NCI-H69 (cell line): ENCODE data around the gene VWA3B.
"Not testable (repeated sequence)": the region's sequence is repeated elsewhere in the genome, so short reads cannot be mapped to it uniquely, and the experiment has no call there.

ENCODE experiments used
- DNase-seq: peaks from one replicate; lab custom pipeline; 2025; lab: John Stamatoyannopoulos, UW

The VWA3B gene

DNA sequence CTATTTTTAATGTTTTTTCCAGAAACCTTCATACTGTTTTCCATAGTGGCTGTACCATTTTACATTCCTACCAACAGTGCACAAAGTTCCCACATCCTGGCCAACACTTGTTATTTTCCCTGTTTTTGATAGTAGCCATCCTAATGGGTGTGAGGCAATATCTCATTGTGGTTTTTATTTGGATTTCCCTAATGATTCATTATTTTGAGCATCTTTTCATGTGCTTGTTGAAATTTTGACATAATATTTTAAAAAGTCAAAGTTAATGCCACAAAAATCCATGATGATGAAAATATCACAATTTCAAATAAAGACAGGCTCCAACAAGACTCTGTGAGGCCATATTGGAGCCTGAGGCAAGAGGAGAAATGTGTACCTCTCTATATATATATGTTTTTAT is 50.2 kb downstream of the VWA3B start:
- DNase-seq = no peak

DNA sequence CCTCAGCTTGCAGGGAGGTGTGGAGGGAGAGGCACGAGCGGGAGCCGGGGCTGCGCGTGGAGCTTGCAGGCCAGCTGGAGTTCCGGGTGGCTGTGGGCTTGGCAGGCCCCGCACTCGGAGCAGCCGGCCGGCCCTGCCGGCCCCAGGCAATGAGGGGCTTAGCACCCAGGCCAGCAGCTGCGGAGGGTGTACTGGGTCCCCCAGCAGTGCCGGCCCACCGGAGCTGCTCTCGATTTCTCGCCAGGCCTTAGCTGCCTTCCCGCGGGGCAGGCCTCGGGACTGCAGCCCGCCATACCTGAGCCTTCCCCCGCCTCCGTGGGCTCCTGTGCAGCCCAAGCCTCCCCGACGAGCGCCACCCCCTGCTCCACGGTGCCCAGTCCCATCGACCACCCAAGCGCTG is 52.0 kb downstream of the VWA3B start:
- not testable (repeated sequence) for DNase-seq

DNA sequence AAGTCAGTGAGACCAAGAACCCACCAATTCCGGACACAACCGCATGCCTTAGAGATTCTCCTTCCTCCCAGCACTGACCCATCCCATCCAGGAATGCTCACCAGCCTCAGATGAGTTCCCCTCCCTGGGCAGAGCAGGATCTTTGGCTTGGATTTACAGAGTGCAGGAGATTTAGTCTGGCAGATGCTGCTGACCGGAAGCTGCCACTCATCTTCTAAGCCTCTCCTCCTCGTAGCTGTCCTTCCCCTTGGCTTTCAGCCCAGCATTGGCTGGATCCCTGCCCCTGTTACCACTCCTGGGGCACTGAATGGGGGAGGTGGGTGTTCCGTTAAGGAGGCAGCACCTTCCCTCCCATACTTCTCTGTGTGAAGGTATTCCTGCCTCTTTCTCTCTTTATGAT is 53.2 kb downstream of the VWA3B start:
- peak; percentile 2 for DNase-seq

DNA sequence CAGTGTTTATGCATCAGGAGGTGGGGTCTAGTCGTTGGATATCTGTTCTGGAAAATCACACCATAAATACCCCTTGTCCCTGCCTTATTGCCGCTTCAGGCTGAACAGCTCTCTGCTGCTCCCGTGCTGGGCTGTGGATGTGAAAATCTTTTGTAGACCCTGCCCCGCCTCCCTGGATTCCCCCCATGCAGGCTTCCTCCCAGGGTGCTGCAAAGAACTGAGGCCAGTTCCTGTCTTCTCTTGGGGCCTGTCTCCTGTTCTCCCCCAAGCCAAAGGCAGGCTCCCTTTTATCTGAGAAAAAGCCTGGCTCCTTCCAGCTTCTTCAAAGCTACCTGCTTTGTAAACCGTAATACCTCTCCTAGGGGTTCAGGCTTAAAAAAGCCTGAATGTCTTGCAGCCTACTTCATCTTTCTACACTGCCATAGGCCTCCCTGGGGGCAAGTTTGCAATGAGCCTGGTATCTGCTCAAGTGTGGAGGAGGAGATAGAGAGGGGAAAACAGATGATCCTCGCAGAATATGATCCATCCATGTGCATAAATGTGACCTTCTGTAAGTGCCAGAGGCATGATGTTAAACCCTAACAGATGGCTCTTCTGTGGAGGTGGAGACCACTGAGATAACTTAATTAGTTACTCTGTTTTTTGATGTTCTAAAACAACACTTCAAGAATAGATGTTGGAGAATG is 55.3 kb downstream of the VWA3B start:
- peak; percentile 31 for DNase-seq

DNA sequence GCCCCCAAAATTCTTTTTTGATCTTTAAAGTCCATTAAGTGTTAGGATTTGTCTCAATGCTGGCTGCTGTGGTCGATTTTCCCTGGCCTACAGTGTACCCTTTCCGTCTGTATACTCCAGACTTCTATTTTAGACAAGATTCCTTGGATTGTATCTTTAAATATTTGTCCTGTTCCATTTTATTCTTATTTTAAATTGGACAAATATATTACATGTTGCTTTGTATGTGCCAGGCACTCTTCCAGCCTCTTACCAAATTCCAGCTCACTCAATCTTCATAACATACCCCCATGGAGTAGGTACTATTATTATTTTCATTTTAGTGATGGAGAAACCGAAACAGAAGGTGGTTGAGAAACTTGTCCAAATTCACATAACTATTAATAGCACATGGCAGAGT is 58.1 kb downstream of the VWA3B start:
- DNase-seq = no peak

DNA sequence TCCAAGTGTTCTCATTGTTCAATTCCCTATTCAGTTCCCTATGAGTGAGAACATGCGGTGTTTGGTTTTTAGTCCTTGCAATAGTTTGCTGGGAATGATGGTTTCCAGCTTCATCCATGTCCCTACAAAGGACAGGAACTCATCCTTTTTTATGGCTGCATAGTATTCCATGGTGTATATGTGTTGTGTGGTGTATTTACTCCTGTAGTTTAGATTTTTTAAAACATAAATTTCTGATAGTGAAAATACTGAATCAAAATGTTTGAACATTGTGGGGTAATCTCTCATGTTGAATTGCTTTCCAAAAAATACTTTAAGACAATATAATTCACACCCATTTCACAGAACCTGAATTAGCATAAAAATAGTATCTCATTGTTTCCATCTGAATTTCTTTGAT is 60.9 kb downstream of the VWA3B start:
- not testable (repeated sequence) for DNase-seq

DNA sequence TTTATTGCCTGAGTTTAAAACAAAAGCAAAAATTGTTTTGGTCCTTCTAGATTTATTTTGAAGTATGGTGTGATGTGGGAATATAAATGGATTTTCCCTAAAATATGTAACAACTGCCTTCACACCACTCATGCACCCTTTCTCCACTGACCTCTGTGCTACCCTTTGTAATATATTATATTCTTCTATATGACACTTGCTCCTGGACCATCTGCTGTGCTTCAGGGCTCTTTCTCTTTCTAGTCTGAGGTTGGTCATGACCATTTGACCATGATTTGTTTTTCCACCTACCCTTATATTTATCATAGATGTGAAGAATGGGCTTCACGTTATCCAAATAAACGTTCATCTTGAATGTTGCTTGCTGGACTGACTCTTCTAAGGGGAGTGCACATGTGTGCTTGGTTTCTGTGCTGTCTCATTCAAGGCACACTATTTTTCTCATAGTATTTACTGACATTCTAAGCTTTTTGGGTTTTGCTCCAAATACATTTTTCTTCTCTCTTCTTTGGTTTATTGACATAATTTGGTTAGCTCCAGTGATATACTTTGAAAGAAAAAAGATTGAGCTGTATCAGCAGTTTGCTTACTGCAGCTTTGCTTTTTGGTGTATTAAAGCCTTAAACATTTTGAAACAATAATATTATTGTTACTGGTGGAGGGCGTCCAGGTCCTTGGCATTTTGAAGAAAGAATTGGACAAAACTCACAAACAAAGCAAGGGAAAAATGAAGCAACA is 61.8 kb downstream of the VWA3B start:
- DNase-seq = peak; percentile 5

DNA sequence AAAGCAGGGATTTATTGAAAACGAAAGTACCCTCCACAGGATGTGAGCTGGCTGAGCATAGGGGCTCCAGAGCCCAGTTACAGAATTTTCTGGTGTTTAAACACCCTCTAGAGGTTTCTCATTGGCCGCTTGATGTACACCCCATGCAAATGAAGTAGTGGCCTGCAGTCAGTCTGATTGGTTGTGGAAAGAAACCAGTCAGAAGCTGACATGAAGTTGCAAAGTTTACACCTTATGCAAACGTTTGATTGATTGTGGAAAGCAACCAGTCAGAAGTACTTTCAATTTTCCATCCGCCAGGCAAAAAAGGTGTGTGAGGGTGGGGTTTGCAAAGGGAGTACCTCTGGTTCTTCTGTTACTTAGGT is 62.3 kb downstream of the VWA3B start:
- peak; percentile 30 for DNase-seq

DNA sequence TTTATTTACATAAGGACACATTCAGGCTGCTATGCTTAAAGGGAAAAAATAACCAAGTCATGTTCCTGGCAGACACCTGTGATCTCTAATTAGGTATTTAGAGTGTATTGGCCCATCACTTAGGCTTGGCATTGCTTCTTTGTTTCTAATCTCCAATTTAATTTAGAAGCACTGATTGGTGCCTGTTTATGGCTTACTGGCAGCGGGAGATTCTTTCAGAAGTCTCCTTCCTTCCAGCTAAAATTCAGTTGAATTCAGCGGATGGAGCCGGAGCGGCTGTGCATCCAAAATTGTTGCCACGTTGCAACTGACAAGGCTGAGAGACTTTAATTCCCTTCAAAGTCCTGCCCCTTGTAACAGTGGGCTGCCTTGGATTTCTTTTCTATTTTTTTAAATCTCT is 66.5 kb downstream of the VWA3B start:
- peak; percentile 30 for DNase-seq

DNA sequence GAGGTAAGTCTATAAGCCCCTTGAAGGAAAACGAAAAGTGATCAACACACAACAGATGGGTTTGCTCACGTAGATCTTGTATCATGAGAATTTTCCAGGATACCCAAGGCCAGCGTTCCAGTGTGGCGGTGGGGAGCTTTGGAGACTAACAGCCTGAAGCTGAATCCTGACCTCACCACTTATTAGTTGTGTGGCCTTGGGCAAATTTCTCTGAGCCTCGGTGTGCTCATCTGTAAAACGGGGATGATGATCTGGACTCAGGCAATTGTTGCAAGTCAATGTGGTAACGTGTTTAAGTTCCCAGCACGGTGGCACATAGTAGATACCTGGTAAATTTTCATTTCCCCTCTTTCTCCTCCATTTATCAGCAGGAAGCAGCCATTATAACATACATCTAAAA is 68.3 kb downstream of the VWA3B start:
- DNase-seq = no peak

DNA sequence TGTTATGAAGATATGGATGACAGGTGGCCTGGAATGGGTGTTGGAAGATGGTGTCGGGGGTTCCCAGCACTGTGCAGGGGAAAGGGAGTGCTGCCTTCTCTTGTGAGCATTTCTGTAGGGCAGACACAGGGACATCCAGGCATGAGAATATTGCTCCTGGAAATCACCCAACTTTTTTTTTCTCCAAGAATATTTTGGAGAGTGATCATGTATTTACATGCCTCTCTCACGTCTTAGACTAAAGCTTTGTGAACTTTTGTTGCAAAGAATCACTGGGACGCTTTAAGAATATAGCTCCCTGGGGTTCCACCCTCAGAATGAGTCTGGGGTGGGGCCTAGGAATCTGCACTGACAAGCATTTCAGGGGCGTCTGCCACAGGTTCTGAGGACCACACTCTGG is 68.7 kb downstream of the VWA3B start:
- DNase-seq = no peak

DNA sequence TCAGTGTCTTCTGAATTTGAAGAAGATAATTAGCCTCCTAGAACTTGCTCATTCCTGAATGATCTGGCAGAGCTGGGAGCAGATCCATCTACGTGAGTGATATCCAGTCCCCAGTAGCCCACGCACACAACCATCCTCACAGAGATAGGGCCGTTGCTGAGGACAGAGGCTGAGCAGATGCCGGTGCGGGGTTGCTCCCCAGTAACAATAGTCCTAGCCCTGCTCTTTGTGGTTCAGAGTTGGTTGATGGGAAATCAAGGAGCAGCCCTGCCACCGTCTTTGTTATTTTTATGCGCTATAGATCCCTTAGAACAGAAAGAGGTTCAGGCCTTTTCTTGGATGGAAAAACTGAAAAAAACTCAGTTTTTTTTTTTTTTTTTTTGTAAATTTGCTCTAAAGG is 69.3 kb downstream of the VWA3B start:
- no peak for DNase-seq

DNA sequence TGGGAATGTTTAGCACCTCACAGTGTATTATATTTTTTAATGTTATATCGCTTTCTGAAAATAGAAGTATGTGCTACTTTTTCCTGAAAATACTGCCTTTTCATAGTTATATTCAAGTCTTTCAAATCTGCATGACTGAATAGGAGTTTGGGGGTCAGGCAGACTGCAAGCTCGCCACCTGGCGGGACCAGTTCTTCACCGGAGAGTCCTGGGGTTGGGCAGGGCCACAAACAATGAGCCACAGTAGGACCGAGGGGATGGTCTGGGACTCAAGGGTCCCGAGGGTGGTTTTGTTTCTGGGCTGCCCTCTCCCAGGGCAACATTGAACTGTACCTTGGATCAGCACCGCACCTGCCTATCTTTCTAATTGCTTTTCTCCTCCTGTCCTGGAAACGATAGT is 70.6 kb downstream of the VWA3B start:
- no peak for DNase-seq

DNA sequence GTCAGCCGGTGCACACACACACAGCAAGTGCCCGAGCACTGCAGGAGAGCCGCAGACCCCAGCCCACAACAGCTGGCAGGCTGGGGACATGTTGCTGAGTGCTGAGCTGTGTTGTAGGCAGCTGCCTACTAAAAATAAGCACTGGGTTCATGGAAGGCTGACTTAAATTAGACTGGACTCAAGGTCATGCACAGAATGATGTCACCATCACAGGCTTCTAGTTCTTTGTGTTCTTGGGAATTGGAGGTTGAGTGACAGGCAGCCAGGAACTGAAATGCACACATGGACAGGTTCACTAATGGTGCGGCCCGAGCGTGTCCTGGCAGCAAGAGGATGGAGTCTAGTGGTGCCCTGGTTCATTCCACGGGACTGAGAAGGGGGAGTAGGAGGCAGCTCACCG is 71.3 kb downstream of the VWA3B start:
- no peak for DNase-seq

DNA sequence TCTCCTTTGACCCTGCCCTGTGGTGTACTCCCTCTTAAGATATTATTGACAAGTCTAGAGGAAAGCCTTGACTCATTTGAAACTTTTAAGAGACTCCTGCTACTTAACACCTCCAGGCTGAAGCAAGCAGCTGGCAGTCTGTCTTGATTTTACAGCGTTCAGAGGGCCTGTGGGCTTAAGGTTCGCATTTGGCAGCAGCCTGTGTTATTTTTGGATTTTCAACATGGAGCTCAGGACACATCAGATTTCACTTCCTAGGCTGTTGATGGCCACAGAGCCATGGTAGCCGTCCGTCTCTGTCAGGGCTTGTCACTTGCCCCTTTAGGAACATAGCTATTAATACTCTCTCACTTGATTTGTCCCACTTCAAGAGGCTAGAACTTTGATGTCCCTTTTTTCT is 73.6 kb downstream of the VWA3B start:
- no peak for DNase-seq

DNA sequence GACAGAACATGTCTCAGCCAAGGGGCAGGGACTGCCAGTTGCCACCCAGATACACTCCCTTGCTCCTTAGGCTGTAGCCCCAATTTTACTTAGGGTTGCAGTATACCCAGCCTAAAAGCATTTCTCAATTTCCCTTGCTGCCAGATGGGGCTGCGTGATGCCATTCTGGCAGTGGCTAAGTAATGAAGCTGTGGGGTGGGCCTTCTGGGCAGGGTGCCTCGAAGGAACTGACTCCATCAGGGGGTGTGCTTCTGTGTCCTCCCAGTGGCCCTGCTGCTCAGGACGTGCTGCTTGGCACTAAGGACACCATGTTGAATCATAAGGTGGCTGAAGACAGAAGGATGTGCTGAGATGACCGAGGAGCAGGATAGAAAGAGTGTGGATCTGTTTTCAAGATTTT is 74.2 kb downstream of the VWA3B start:
- DNase-seq = no peak

DNA sequence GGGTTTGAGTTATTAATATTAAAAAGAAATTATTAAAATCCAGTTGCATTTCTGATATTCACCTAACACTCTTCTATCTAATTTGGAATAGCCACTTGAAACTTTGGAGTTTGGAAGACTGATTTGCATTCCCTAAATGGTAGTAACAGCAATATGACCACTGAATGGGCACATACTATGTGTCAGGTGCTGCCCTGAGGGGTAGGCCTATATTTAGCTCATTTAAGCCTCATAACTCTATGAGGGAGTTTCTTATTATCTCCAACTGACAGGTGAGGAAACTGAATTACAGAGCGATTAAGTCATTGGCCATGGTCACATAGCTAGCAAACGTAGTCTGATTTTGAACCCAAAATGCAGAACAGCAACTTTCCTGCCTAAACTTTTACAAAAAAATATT is 77.3 kb downstream of the VWA3B start:
- DNase-seq = no peak

DNA sequence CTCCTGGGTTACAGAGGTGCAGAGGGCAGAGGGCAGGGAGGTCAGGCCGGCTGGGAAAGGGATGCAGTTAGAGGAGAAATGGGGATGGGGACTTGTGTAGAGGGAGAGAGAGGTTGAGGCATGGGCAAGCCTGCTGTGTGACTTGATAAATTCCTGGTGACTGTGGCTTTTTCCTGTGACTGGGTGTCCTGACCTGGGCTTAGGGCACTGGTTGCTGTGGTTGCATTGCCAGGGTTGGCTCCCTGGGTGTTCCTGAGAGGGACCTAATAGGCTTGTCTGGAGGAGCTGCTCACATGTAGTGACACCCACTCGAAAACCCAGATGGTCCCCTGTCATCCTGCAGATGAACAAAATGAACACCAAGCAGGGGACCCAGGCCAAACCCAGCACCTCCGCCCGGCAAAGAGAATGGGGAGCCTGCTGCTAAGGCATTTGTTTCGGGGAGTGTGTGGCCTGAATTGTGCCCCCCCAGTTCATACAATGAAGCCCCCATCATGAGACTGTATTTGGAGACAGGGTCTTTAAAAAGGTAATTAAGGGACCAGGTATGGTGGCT is 78.6 kb downstream of the VWA3B start:
- no peak for DNase-seq

DNA sequence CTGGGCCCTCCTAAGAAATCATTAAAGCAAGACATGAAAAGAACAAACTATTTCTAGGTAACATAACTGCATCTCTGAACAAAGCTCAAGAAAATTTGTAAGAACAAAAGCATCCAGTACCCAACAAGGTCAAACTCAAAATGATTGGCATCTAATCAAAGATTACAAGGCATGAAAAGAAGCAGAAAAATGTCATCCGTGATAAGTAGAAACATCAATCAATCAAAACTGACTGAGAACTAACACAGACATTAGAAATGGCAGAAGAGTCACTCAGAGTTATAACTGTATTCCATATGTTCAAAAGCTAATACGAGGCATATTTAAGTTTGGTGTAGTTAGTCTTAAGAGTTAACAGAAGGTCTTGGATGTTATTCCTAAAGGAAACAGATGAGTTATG is 80.9 kb downstream of the VWA3B start:
- no peak for DNase-seq

DNA sequence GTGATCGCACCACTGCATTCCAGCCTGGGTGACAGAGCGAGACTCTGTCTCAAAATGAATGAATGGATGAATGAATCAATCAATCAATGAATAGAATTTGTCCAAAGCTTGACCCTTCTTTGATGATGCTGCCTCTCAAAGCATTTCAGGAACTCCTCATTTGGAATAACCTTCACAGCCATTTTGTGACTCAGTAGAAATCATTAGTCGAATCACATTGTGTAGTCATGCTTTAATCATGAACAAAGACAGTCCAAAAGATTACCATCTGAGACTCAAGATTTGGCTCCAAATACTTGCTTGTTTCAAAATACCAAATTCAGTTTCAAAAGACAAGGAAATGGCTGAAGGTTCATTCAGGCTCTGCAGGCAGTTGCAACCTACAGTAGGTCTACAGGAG is 83.1 kb downstream of the VWA3B start:
- no peak for DNase-seq

DNA sequence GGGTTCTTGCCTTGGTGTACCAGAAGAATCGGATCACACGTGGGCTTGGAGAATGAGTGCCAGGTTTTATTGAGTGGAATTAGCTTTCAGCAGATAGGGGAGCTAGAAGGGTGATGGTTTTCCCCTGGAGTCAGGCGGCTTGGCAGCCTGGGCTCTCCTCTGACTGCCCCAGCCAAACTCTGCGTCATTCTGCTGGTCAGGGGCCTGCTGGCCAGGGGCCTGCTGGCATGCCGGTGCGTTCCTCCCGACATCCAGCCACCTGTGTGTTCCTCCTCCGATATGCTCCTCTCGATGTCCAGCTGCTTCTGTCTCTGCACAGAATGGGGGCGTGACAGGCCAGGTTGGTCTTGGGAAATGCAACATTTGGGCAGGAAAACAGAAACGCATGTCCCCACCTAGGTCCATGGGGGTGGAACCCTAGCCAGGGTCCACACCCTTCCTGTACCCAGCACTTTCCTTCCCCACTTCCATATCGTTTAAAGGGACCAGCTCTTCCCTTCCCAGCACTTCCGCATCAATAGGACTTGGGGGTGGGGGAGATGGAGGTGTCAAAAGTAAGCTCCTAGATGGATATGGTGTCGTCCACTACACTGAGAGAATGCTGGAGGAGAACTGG is 85.3 kb downstream of the VWA3B start:
- no peak for DNase-seq

DNA sequence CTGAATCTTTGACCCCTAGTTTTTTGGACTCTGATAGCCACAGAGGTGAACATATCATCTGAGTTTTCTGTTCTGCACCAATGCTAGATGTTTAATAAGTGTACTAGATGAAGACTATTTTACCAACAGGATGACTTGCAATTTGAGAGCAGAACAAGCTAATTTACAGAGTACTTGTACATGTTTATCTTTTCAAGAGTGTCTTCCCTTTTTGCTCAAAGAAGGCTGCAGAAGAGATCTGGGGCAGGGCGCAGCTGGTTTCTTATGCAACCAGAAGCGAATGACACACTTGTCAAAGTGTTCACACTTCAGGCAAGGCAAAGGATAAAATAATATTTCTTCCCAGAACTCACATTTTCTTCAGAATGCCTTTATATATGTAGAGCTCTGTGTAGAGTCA is 86.0 kb downstream of the VWA3B start:
- no peak for DNase-seq

DNA sequence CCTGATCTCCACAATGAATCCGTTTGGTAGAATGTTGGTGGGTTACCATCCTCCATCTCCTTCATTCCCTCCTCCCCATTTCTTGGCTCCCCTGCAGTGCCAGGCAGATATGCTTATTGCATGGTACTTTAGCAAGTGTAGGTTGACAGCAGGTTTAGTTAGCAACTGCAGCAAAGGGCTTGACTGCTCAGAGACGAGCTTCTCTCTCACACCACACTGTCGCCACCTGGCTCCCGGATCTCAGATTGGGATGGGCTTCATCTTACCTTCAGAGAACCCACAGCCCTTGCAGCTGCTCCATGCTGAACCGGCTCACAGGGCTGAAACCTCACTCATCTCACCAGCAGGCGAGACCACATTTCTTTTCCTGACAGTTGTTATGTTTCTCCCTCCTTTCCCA is 88.8 kb downstream of the VWA3B start:
- DNase-seq = peak; percentile 17
